GM12865 (cell line): ENCODE results near the gene LITAFD.
A peak's percentile ranks its signal among the peaks of the same experiment; 100 is the strongest.

Experiments
- DNase-seq: peaks from one replicate; pipeline ENCODE4 v3.0.0; 2010; ENCODE audit warnings: low read depth
- H3K4me3 ChIP-seq: 2 replicates; pipeline ENCODE4 v1.5.1; 2011; ENCODE audit warnings: mild to moderate bottlenecking, low read depth, low read length, control low read depth
- TF ChIP-seq, protein P1 (sequence below): IDR thresholded peaks from 2 replicates; pipeline ENCODE4 v1.5.1; 2011; ENCODE audit warnings: low read length, control low read depth, low read depth, inconsistent platforms; ENCODE audit not compliant: insufficient read depth; ENCODE audit errors: missing control alignments

LITAFD gene

GRCh38 chr16:8925455-8925854 lies 43.3 kb downstream of the LITAFD start:
- no peak overlapping the region for H3K4me3 ChIP-seq
- DNase-seq, result no peak
- TF ChIP-seq, protein P1, sequence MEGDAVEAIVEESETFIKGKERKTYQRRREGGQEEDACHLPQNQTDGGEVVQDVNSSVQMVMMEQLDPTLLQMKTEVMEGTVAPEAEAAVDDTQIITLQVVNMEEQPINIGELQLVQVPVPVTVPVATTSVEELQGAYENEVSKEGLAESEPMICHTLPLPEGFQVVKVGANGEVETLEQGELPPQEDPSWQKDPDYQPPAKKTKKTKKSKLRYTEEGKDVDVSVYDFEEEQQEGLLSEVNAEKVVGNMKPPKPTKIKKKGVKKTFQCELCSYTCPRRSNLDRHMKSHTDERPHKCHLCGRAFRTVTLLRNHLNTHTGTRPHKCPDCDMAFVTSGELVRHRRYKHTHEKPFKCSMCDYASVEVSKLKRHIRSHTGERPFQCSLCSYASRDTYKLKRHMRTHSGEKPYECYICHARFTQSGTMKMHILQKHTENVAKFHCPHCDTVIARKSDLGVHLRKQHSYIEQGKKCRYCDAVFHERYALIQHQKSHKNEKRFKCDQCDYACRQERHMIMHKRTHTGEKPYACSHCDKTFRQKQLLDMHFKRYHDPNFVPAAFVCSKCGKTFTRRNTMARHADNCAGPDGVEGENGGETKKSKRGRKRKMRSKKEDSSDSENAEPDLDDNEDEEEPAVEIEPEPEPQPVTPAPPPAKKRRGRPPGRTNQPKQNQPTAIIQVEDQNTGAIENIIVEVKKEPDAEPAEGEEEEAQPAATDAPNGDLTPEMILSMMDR, result no peak

- no peak overlapping the region for H3K4me3 ChIP-seq
- TF ChIP-seq, protein P1, result no peak
- DNase-seq, result no peak
Measured at GRCh38 chr16:8926827-8927226, 44.7 kb downstream of the LITAFD start.

GRCh38 chr16:8928467-8928957 lies 46.4 kb downstream of the LITAFD start:
- peak; percentile 69 for DNase-seq
- TF ChIP-seq, protein P1, result no peak
- H3K4me3 ChIP-seq, result no peak overlapping the region

DNA sequence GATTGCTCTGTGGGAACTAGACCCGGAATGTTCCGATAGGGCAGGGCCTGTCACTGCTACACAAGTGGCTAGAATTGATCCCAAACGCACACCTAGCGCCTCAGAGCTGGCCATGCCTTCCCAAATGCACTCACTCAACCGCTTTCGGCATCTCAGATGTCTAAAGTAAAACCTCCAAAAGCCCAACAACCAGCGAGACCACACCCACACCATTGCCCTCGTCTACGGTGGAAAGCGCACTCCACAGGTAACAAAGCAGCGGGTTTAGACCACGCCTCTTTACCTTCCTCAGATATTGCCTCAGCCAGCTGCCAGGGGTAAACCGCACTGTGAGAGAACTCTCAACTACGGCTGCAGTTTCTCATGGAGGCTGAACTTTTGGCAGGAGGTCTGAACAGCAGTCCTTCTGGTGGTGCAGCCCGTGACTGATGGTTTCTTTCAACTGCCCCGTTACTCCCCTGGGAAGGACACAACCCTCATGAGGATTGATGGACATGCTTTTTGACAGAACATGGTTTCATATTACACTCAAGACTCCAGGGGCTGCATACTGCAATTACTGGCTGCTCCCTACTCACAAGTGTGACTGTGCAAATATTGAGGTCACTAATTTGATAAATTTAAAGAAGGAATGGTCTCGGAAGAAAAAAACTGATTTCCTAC lies 47.1 kb downstream of the LITAFD start:
- no peak overlapping the region for H3K4me3 ChIP-seq
- TF ChIP-seq, protein P1, result no peak
- DNase-seq, result peak; percentile 86

DNA sequence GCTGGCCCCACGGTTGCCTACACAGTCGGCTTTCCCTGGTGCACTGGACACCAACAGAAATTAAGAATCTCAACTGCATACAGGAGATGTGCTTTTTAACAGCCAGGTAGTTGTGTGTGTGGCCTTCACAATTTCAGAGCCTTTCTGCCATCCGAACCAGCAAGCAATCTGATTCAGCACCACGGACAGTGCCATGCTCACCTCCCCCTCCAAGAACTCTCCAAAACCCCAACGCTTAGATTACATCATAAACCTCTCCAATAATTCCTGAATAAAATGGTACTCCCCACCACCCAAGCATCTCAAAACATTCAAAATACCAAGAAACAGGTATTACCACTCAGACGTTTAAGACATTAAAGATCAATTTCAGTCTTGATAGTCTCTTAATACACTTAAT lies 49.7 kb downstream of the LITAFD start:
- TF ChIP-seq, protein P1, result no peak
- H3K4me3 ChIP-seq, result no peak overlapping the region
- peak; percentile 65 for DNase-seq

DNA sequence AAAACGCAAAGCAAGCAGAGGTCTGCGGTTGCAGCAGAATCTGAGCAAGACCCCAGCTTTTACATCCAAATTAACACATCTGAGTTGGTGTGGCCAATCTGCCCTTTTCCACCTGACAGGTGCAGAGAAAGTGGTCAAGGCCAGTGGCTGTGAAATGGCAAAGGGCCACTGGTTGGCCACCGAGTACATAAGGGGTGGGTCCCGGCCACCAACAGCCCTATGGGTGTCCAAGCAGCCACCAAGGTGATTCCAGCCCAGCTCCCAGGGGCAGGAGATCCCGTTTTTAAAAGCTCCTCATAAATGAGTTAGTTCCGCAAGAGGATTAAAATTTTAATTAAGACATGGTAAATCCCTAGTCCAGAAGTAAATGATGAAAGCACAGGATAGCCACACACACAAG lies 52.5 kb downstream of the LITAFD start:
- TF ChIP-seq, protein P1, result no peak
- no peak overlapping the region for H3K4me3 ChIP-seq

More for the DNA sequence above, 52.5 kb downstream of the LITAFD start:
- no peak for DNase-seq
